Measurements from ENCODE around the gene SEZ6L2. TPM values are rescaled to one million over a fixed set of nuclear protein-coding genes. Genes with fewer than 3 reads are reported as not detected.

The SEZ6L2 gene
- total and polyA plus RNA-seq, 9 of the 15 experiments (the other 6 are each of a cell fraction or from before 2014, with no cell fraction given), result 0.10 to 2.1 (median 0.72) TPM

- Histone ChIP-seq H3K27ac (ENCODE audit: extremely low read depth, low read depth, low read length) (no peak overlapping the region), H3K79me2 (ENCODE audit: control insufficient read depth, insufficient read depth, low read length) (no peaks in the 10 kb centered on the region), H4K20me1 (replicated peaks; ENCODE audit: control insufficient read depth, insufficient read depth, low read length) (no peaks in the 10 kb centered on the region; the same call in 1 of the 2 replicates), H3K9ac (ENCODE audit: insufficient read depth in 1 of 2, low read depth in 2 of 2, low read length in 2 of 2) (peak overlapping the region in 1 of 2 experiments; percentile 70; a peak in 2 of 4 replicates), H3K4me1 (replicated peaks in 1 of 2; ENCODE audit: control insufficient read depth in 2 of 2, insufficient read depth in 2 of 2, low read length in 2 of 2) (peaks cover 16 to 29% of the 10 kb centered on the region in 2 experiments), H3K9me1 (ENCODE audit: control insufficient read depth, insufficient read depth, low read length) (peaks cover 3% of the 10 kb centered on the region), H3K36me3 (ENCODE audit: control insufficient read depth, insufficient read depth, low read length) (no peaks in the 10 kb centered on the region; the same call in 2 of the 3 replicates), H3K4me3 (no peak overlapping the region), H3K4me2 (ENCODE audit: insufficient read depth, low read length) (0 out of 2 replicates have a peak overlapping the region, but pooled peaks have one; percentile 1), H3K27me3 (ENCODE audit: control insufficient read depth in 2 of 2, insufficient read depth in 2 of 2, low read length in 2 of 2) (peaks cover 2 to 8% of the 10 kb centered on the region in 2 experiments; a peak in 3 of 5 replicates), H3K9me3 (replicated peaks; ENCODE audit: control insufficient read depth, insufficient read depth, low read depth, low read length) (no peaks in the 10 kb centered on the region), H2AFZ (ENCODE audit: low read depth, low read length) (no peak overlapping the region)
- in situ Hi-C loops (cut with MboI), result no loop called here
- ChIA-PET CTCF (ENCODE audit: low intra/inter-chr PET ratio) (no interaction called here), POLR2A (interaction anchor here (0.6 to 1.0 kb wide), 8 partner anchors 9 to 98 kb away, joined by 3 to 7 read pairs (median 4); partner anchors contain the start of gene PAGR1)
- ATAC-seq (peak; percentile 51), FAIRE-seq (peak; percentile 52), DNase-seq (ENCODE audit: extremely low read depth in 1 of 4, low spot score in 3 of 4) (peak; percentile 39 to 44 (median 42))
- BruUV-seq (replicated peaks), result no TSS peak
- WGBS (ENCODE audit: insufficient coverage, low coverage, missing lambda C conversion rate), result 41% methylated on average over 10 of the region's 10 CpGs
- intact Hi-C loops (cut with micrococcal nuclease), result no loop called here
- TF ChIP-seq ZNF408 (CRISPR knock-in tag; IDR thresholded peaks at IDR 0.05; ENCODE audit: low read depth) (no peak), IFI16 (CRISPR knock-in tag; IDR thresholded peaks at IDR 0.05) (no peak), ZNF282 (CRISPR knock-in tag; IDR thresholded peaks at IDR 0.05) (0 out of 2 replicates have a peak, but pooled peaks have one; percentile 24), ATF2 (CRISPR knock-in tag; IDR thresholded peaks at IDR 0.05) (no peak), FOXK1 (CRISPR knock-in tag; IDR thresholded peaks at IDR 0.05; ENCODE audit: borderline replicate concordance) (no peak), MCM3 (IDR thresholded peaks at IDR 0.05) (no peak), HDAC2 (IDR thresholded peaks at IDR 0.05) (no peak), ZNF253 (CRISPR knock-in tag; conservative IDR thresholded peaks at IDR 0.05) (no peak), YBX1 (IDR thresholded peaks at IDR 0.05) (no peak), RAD51 (IDR thresholded peaks at IDR 0.05; ENCODE audit: borderline replicate concordance, low read depth) (no peak), CBFA2T3 (IDR thresholded peaks at IDR 0.05) (peak; percentile 45), NFE2 (IDR thresholded peaks at IDR 0.05; ENCODE audit: low read depth) (peak; percentile 77), MTA2 (IDR thresholded peaks at IDR 0.05; ENCODE audit: low read depth) (no peak), ARID1B (IDR thresholded peaks at IDR 0.05) (peak; percentile 32; the same call in 1 of the 2 replicates)
Observed at GRCh38 chr16:29825145-29826044, 74.0 kb downstream of the SEZ6L2 start.

Measured in K562 (cell line).